GM23248 (cell line): ENCODE data around the gene AKIRIN2. TPM values are rescaled to one million over a fixed set of nuclear protein-coding genes. Genes with fewer than 3 reads are reported as not detected.

Source experiments
- DNase-seq: peaks from one replicate; pipeline ENCODE4 v3.0.0-alpha.2; 2015
- H2AFZ ChIP-seq: fragments of 200-600 bp; sonication (generic); 2 replicates; pipeline ENCODE4 v1.6.1; 2016; ENCODE audit warnings: antibody characterized with exemption
- H3F3A ChIP-seq: fragments of 200-600 bp; sonication (generic); 2 replicates; pipeline ENCODE4 v1.6.1; 2016; ENCODE audit warnings: mild to moderate bottlenecking, antibody characterized with exemption, mixed run types; ENCODE audit not compliant: insufficient read depth
- H3K27ac ChIP-seq: fragments of 200-600 bp; sonication (generic); 2 replicates; pipeline ENCODE4 v1.5.1; 2016; ENCODE audit warnings: mild to moderate bottlenecking
- H3K27me3 ChIP-seq: fragments of 200-600 bp; sonication (generic); replicated peaks from 2 replicates; pipeline ENCODE4 v1.6.1; 2016; ENCODE audit warnings: mild to moderate bottlenecking; ENCODE audit not compliant: insufficient read depth
- H3K36me3 ChIP-seq: fragments of 200-600 bp; sonication (generic); 2 replicates; pipeline ENCODE4 v1.6.1; 2016; ENCODE audit warnings: low read depth, mild to moderate bottlenecking
- H3K4me1 ChIP-seq: fragments of 200-600 bp; sonication (generic); 2 replicates; pipeline ENCODE4 v1.6.1; 2016; ENCODE audit warnings: mild to moderate bottlenecking; ENCODE audit not compliant: insufficient read depth
- H3K4me2 ChIP-seq: fragments of 200-600 bp; sonication (generic); one replicate; pipeline ENCODE4 v1.6.1; 2016; ENCODE audit warnings: mild to moderate bottlenecking; ENCODE audit not compliant: unreplicated experiment
- H3K4me3 ChIP-seq: fragments of 200-600 bp; sonication (generic); 2 replicates; pipeline ENCODE4 v1.5.1; 2016; ENCODE audit warnings: mild to moderate bottlenecking
- H3K79me2 ChIP-seq: fragments of 200-600 bp; sonication (generic); 2 replicates; pipeline ENCODE4 v1.6.1; 2016; ENCODE audit warnings: mild to moderate bottlenecking; ENCODE audit not compliant: insufficient read depth
- H3K9ac ChIP-seq: fragments of 200-600 bp; sonication (generic); 2 replicates; pipeline ENCODE4 v1.6.1; 2016; ENCODE audit warnings: mild to moderate bottlenecking
- H3K9me2 ChIP-seq: fragments of 200-600 bp; sonication (generic); 2 replicates; pipeline ENCODE4 v1.6.1; 2016; ENCODE audit warnings: mixed run types, mild to moderate bottlenecking, moderate library complexity; ENCODE audit not compliant: insufficient read depth
- H3K9me3 ChIP-seq: fragments of 200-600 bp; sonication (generic); one replicate; pipeline ENCODE4 v1.6.1; 2017; ENCODE audit warnings: low read depth
- H4K20me1 ChIP-seq: fragments of 200-600 bp; sonication (generic); 2 replicates; pipeline ENCODE4 v1.6.0; 2016; ENCODE audit not compliant: insufficient read depth
- EZH2 ChIP-seq: fragments of 200-600 bp; sonication (generic); IDR thresholded peaks from 2 replicates; pipeline ENCODE4 v1.6.1; 2018; ENCODE audit warnings: antibody characterized with exemption, mild to moderate bottlenecking; ENCODE audit not compliant: insufficient read depth, poor library complexity, severe bottlenecking
- EZH2phosphoT487 ChIP-seq: fragments of 200-600 bp; sonication (generic); IDR thresholded peaks from 2 replicates; pipeline ENCODE4 v1.6.1; 2018; ENCODE audit warnings: antibody characterized with exemption, moderate library complexity, mild to moderate bottlenecking, low read depth; ENCODE audit not compliant: insufficient read depth
- WGBS, 2 experiments: methylation state at CpG; one replicate each; pipeline ENCODE4 v1.1.6; 2015 to 2017; ENCODE audit warnings: low lambda C conversion rate in 2 of 2, low coverage in 1 of 2; ENCODE audit errors: missing lambda C conversion rate in 2 of 2; 5-methylcytosine and 5-hydroxymethylcytosine counted together
- in situ Hi-C: fragments of 300-500 bp; cut with MboI; formaldehyde crosslinking; loops from 2 replicates; pipeline ENCODE4 v1.15.0; 2020
- polyA plus RNA-seq: library from polyadenylated mRNA; unstranded; fragments of >200 nt; fragmentation: Nextera tagmentation; extraction: Ambion mirVana; gene quantifications from 2 replicates; pipeline ENCODE4 v1.2.1, GENCODE V29; 2016
- total RNA-seq: library from RNA; depleted of rRNA; stranded (reverse); fragments of >200 nt; shearing (Covaris generic); gene quantifications from 2 replicates; pipeline ENCODE4 v1.2.3, GENCODE V29; 2014; rRNA removed

AKIRIN2 gene
- total RNA-seq = 21.4 and 24.9 TPM in 2 replicates
- 60.6 and 66.2 TPM in 2 replicates for polyA plus RNA-seq

DNA sequence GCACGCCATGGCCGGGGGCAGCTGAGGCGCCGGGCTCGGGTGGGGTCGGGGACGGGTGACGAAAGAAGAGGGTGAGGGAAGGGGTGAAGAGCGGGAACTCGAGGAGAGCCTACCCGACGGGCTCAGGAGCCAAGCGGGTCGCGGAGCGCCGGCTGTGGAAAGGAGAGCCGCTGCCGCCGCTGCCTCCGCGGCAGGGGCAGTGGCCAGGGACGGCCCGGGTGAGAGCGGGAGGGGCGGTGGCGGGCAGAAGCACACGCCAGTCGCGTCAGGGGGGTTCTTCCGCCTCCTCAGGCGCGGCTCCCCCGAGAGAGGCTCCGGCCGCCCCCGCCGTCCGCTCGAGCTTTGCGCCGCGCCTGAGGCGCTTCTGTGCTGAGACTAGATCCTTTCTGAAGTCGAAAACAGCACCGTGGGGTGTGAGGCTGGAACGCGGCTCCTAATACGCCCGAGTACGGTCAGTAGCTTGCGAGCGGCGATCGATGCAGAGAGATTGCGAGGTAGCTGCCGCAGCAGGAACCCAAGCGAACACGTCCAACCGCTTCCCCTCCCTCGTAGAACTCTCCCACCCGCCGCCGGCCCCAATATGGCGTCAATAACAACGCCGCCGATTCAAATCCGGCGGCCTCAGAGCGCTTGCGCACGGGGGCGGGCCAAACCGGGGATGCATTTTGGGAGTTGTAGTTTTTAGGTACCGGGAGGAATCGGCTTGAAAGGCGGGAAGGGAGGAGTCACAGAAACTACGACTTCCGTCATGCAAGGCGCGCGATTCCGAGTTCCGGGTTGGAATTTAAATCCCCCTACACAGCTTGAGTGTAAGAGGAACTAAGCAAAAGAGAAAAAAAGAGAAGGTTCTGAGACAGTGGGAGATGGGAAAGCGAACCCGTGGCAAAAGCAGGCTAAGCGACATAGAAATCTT, at the start of gene AKIRIN2:
TSS of gene AKIRIN2 (minus strand) at position 558 of the 913 bp plus-strand sequence. CDS start at position 9, 549 bp downstream.
- in situ Hi-C loops = no loop called here
- Histone ChIP-seq H3K9me3 (no peaks in the 10 kb centered on the region), H3K9me2 (no peaks in the 10 kb centered on the region), H3K4me3 (peak within 1 kb of the TSS; percentile 94), H3K9ac (peak within 1 kb of the TSS; percentile 97), H4K20me1 (peaks cover 28% of the 10 kb centered on the region), H3K27me3 (no peaks in the 10 kb centered on the region), H2AFZ (peak within 1 kb of the TSS; percentile 90), H3K27ac (peak within 1 kb of the TSS; percentile 92), H3K79me2 (peaks cover 50% of the 10 kb centered on the region), H3K4me2 (peak within 1 kb of the TSS; percentile 96), H3K36me3 (no peaks in the 10 kb centered on the region), H3F3A (peaks cover 67% of the 10 kb centered on the region), H3K4me1 (peaks cover 44% of the 10 kb centered on the region)
- peak; percentile 100 for DNase-seq
- WGBS, 2 experiments = 1 to 2% methylated on average over 40 to 87 of the region's 88 CpGs
- TF ChIP-seq EZH2 = no peak
- no peak for TF ChIP-seq EZH2phosphoT487

DNA sequence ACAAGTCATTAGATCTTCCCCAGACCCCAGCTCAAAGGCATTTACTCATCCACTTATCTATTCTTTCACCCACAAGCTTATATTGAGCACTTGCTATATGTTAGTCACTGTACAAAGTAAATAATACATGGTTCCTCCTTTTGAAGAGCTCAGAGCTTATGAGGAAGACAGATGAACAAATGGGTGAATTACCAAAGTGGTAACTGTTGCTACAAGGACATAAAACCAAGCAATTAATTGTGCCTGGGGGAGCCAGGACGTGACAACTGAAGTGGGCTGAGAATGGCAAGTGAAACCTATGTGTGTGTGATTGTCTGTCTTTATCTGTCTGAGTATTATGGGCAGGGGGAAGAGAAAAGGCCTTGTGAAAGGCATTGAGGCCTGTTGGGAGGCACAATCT, 45.6 kb upstream of the AKIRIN2 start:
- Histone ChIP-seq H3K4me1 (no peaks in the 10 kb centered on the region), H3K9ac (no peak overlapping the region), H4K20me1 (no peaks in the 10 kb centered on the region), H3K27me3 (no peaks in the 10 kb centered on the region), H3K27ac (no peak overlapping the region), H3F3A (no peaks in the 10 kb centered on the region), H3K36me3 (no peaks in the 10 kb centered on the region), H3K79me2 (no peaks in the 10 kb centered on the region), H3K9me3 (no peaks in the 10 kb centered on the region), H3K4me3 (no peak overlapping the region), H3K4me2 (no peak overlapping the region), H3K9me2 (no peaks in the 10 kb centered on the region), H2AFZ (no peak overlapping the region)
- in situ Hi-C loops = no loop called here
- TF ChIP-seq EZH2phosphoT487 = no peak
- no peak for TF ChIP-seq EZH2
- no peak for DNase-seq
- WGBS, 2 experiments = 71 to 72% methylated on average over 1 of the region's 1 CpG

GRCh38 chr6:87745966-87746721, 44.1 kb upstream of the AKIRIN2 start:
- Histone ChIP-seq H2AFZ (no peak overlapping the region), H3K4me3 (no peak overlapping the region), H3K4me1 (no peaks in the 10 kb centered on the region), H3K9me3 (no peaks in the 10 kb centered on the region), H3K36me3 (no peaks in the 10 kb centered on the region), H3K4me2 (no peak overlapping the region), H3K9me2 (no peaks in the 10 kb centered on the region), H3F3A (no peaks in the 10 kb centered on the region), H3K79me2 (no peaks in the 10 kb centered on the region), H3K27me3 (no peaks in the 10 kb centered on the region), H3K9ac (no peak overlapping the region), H3K27ac (no peak overlapping the region), H4K20me1 (no peaks in the 10 kb centered on the region)
- WGBS, 2 experiments = 50% methylated on average over 2 of the region's 2 CpGs
- DNase-seq = no peak
- TF ChIP-seq EZH2phosphoT487 (no peak), EZH2 (no peak)
- in situ Hi-C loops = no loop called here

GRCh38 chr6:87743454-87743853, 41.4 kb upstream of the AKIRIN2 start:
- no peak overlapping the region for H3K4me2 ChIP-seq
- no peaks in the 10 kb centered on the region for H3K36me3 ChIP-seq
- no peak overlapping the region for H3K27ac ChIP-seq
- no peaks in the 10 kb centered on the region for H3K9me3 ChIP-seq
- H2AFZ ChIP-seq = no peak overlapping the region
- TF ChIP-seq EZH2 (no peak), EZH2phosphoT487 (no peak)
- no peaks in the 10 kb centered on the region for H3K27me3 ChIP-seq
- H3K9ac ChIP-seq = no peak overlapping the region
- WGBS, 2 experiments = 88 to 89% methylated on average over 2 of the region's 2 CpGs
- no peaks in the 10 kb centered on the region; the same call in 1 of the 2 replicates for H3K9me2 ChIP-seq
- no peak for DNase-seq
- in situ Hi-C loops = no loop called here
- no peak overlapping the region for H3K4me3 ChIP-seq
- no peaks in the 10 kb centered on the region for H3K79me2 ChIP-seq
- no peaks in the 10 kb centered on the region for H3K4me1 ChIP-seq
- no peaks in the 10 kb centered on the region for H4K20me1 ChIP-seq
- H3F3A ChIP-seq = no peaks in the 10 kb centered on the region
